ENCODE data around the gene TTYH2. TPM values are rescaled to one million over a fixed set of nuclear protein-coding genes. Genes with fewer than 3 reads are reported as not detected.
A peak's percentile ranks its signal among the peaks of the same experiment; 100 is the strongest.
"Not testable (repeated sequence)": the region's sequence is repeated elsewhere in the genome, so short reads cannot be mapped to it uniquely, and the experiment has no call there.

Gene TTYH2
- total RNA-seq, 1 donor from 2014 or later = 2.1 TPM

GRCh38 chr17:74186498-74186897 is 26.9 kb upstream of the TTYH2 start:
- H3K36me3 Mint-ChIP-seq (ENCODE audit: low read depth) = no peaks in the 10 kb centered on the region
- peak overlapping the region; percentile 25 for H3K27ac Mint-ChIP-seq (ENCODE audit: unreplicated experiment)
- peaks cover 38% of the 10 kb centered on the region for H3K27me3 Mint-ChIP-seq (ENCODE audit: low read depth)
- no peak overlapping the region for H3K4me3 Mint-ChIP-seq (ENCODE audit: unreplicated experiment)
- TF ChIP-seq CTCF (IDR thresholded peaks at IDR 0.05) = no peak
- no peaks in the 10 kb centered on the region for H3K4me1 Mint-ChIP-seq (ENCODE audit: low read depth)
- peak; percentile 58 for DNase-seq (ENCODE audit: low spot score)
- no peaks in the 10 kb centered on the region for H3K9me3 Mint-ChIP-seq (ENCODE audit: low read depth)

- H3K9me3 Mint-ChIP-seq (ENCODE audit: low read depth) = no peaks in the 10 kb centered on the region
- H3K36me3 Mint-ChIP-seq (ENCODE audit: low read depth) = no peaks in the 10 kb centered on the region
- peak; percentile 5 for DNase-seq (ENCODE audit: low spot score)
- no peak for TF ChIP-seq CTCF (IDR thresholded peaks at IDR 0.05)
- H3K27me3 Mint-ChIP-seq (ENCODE audit: low read depth) = peaks cover 34% of the 10 kb centered on the region
- no peak overlapping the region for H3K4me3 Mint-ChIP-seq (ENCODE audit: unreplicated experiment)
- no peaks in the 10 kb centered on the region for H3K4me1 Mint-ChIP-seq (ENCODE audit: low read depth)
- H3K27ac Mint-ChIP-seq (ENCODE audit: unreplicated experiment) = no peak overlapping the region
These were observed 25.6 kb upstream of the TTYH2 start for GRCh38 chr17:74187761-74188160.

GRCh38 chr17:74188687-74189086 is 24.7 kb upstream of the TTYH2 start:
- H3K27me3 Mint-ChIP-seq (ENCODE audit: low read depth) = peaks cover 41% of the 10 kb centered on the region
- DNase-seq (ENCODE audit: low spot score); H3K4me1 Mint-ChIP-seq (ENCODE audit: low read depth); H3K36me3 Mint-ChIP-seq (ENCODE audit: low read depth); H3K9me3 Mint-ChIP-seq (ENCODE audit: low read depth); H3K4me3 Mint-ChIP-seq (ENCODE audit: unreplicated experiment); H3K27ac Mint-ChIP-seq (ENCODE audit: unreplicated experiment): not testable (repeated sequence)

- Mint-ChIP-seq H3K27ac (ENCODE audit: unreplicated experiment) (no peak overlapping the region), H3K9me3 (ENCODE audit: low read depth) (no peaks in the 10 kb centered on the region), H3K36me3 (ENCODE audit: low read depth) (no peaks in the 10 kb centered on the region)
These were observed 23.2 kb upstream of the TTYH2 start for GRCh38 chr17:74190154-74190553.

GRCh38 chr17:74190807-74191406 is 22.5 kb upstream of the TTYH2 start:
- Mint-ChIP-seq H3K27ac (ENCODE audit: unreplicated experiment) (no peak overlapping the region), H3K36me3 (ENCODE audit: low read depth) (no peaks in the 10 kb centered on the region), H3K4me3 (ENCODE audit: unreplicated experiment) (no peak overlapping the region), H3K9me3 (ENCODE audit: low read depth) (no peaks in the 10 kb centered on the region), H3K4me1 (ENCODE audit: low read depth) (no peaks in the 10 kb centered on the region), H3K27me3 (ENCODE audit: low read depth) (peaks cover 51% of the 10 kb centered on the region)
- no peak for TF ChIP-seq CTCF (IDR thresholded peaks at IDR 0.05)
- DNase-seq (ENCODE audit: low spot score) = peak; percentile 62

More at GRCh38 chr17:74190154-74190553, 23.2 kb upstream of the TTYH2 start:
- no peak for TF ChIP-seq CTCF (IDR thresholded peaks at IDR 0.05)
- Mint-ChIP-seq H3K4me1 (ENCODE audit: low read depth) (no peaks in the 10 kb centered on the region), H3K4me3 (ENCODE audit: unreplicated experiment) (no peak overlapping the region), H3K27me3 (ENCODE audit: low read depth) (peaks cover 48% of the 10 kb centered on the region)
- DNase-seq (ENCODE audit: low spot score) = no peak
